ENCODE data around the gene AURKB. TPM values are rescaled to one million over a fixed set of nuclear protein-coding genes. Genes with fewer than 3 reads are reported as not detected.
A peak's percentile ranks its signal among the peaks of the same experiment; 100 is the strongest.

Gene AURKB
- total and polyA plus RNA-seq, 10 of the 15 experiments (the other 5 are each of a cell fraction or from before 2014, with no cell fraction given), result 52.7 to 209 (median 128) TPM

DNA sequence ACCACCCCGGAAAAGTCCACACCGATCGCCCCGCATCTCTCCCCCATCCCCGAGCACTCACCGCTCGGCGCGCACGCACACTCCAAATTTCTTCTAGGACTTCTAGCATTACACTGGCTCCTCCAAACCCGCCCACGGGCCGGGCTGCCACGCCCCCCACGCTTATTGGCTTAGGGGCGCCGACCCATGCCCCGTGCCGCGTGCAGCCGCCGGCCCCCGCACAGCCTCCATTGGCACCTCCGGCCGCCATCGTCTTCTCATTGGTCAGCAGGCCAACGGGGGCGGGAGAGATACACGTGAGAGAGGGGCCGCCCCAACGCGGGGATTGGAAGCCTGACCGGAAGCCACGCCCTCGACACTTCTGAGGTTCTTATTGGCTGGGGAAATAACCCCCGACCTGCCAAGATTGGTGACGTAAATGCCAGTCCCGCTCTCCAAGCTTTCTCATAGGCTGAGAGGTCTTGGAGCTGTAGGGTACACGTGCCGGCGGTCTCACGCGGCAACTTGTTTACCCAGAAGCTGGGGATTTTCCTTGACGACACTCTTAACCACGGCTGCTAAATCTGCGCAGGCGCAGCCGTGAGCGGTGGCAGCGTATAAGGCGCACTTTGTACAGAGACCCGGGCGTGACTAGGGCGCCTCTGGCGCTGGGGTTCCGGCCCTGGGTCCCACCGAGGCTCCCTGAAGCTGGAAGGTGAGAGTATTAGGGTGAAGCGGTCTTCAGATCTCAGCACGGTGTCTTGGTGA is 54.0 kb downstream of the AURKB start (continued):
- TF ChIP-seq, protein P1, sequence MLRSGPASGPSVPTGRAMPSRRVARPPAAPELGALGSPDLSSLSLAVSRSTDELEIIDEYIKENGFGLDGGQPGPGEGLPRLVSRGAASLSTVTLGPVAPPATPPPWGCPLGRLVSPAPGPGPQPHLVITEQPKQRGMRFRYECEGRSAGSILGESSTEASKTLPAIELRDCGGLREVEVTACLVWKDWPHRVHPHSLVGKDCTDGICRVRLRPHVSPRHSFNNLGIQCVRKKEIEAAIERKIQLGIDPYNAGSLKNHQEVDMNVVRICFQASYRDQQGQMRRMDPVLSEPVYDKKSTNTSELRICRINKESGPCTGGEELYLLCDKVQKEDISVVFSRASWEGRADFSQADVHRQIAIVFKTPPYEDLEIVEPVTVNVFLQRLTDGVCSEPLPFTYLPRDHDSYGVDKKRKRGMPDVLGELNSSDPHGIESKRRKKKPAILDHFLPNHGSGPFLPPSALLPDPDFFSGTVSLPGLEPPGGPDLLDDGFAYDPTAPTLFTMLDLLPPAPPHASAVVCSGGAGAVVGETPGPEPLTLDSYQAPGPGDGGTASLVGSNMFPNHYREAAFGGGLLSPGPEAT (IDR thresholded peaks at IDR 0.05; ENCODE audit: low read depth), result peak; percentile 77
- TF ChIP-seq, protein P2, sequence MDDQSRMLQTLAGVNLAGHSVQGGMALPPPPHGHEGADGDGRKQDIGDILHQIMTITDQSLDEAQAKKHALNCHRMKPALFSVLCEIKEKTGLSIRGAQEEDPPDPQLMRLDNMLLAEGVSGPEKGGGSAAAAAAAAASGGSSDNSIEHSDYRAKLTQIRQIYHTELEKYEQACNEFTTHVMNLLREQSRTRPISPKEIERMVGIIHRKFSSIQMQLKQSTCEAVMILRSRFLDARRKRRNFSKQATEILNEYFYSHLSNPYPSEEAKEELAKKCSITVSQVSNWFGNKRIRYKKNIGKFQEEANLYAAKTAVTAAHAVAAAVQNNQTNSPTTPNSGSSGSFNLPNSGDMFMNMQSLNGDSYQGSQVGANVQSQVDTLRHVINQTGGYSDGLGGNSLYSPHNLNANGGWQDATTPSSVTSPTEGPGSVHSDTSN (IDR thresholded peaks at IDR 0.05; ENCODE audit: insufficient replicate concordance, low read depth, low read length), result peak; percentile 93
- TF ChIP-seq MYC (IDR thresholded peaks at IDR 0.05; ENCODE audit: insufficient read depth, insufficient read length, insufficient replicate concordance, low read length, severe bottlenecking), result no peak
- peak; percentile 98 for TF ChIP-seq NR2F1 (conservative IDR thresholded peaks at IDR 0.05)
- TF ChIP-seq MXI1 (IDR thresholded peaks at IDR 0.05; ENCODE audit: low read depth, low read length), result peak; percentile 70
- TF ChIP-seq, protein P3, sequence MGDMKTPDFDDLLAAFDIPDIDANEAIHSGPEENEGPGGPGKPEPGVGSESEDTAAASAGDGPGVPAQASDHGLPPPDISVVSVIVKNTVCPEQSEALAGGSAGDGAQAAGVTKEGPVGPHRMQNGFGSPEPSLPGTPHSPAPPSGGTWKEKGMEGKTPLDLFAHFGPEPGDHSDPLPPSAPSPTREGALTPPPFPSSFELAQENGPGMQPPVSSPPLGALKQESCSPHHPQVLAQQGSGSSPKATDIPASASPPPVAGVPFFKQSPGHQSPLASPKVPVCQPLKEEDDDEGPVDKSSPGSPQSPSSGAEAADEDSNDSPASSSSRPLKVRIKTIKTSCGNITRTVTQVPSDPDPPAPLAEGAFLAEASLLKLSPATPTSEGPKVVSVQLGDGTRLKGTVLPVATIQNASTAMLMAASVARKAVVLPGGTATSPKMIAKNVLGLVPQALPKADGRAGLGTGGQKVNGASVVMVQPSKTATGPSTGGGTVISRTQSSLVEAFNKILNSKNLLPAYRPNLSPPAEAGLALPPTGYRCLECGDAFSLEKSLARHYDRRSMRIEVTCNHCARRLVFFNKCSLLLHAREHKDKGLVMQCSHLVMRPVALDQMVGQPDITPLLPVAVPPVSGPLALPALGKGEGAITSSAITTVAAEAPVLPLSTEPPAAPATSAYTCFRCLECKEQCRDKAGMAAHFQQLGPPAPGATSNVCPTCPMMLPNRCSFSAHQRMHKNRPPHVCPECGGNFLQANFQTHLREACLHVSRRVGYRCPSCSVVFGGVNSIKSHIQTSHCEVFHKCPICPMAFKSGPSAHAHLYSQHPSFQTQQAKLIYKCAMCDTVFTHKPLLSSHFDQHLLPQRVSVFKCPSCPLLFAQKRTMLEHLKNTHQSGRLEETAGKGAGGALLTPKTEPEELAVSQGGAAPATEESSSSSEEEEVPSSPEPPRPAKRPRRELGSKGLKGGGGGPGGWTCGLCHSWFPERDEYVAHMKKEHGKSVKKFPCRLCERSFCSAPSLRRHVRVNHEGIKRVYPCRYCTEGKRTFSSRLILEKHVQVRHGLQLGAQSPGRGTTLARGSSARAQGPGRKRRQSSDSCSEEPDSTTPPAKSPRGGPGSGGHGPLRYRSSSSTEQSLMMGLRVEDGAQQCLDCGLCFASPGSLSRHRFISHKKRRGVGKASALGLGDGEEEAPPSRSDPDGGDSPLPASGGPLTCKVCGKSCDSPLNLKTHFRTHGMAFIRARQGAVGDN (IDR thresholded peaks at IDR 0.05), result peak; percentile 86
- TF ChIP-seq HDGF (IDR thresholded peaks at IDR 0.05), result peak; percentile 96
- no peak for TF ChIP-seq STAT1 (conservative IDR thresholded peaks at IDR 0.05)
- TF ChIP-seq, protein P4, sequence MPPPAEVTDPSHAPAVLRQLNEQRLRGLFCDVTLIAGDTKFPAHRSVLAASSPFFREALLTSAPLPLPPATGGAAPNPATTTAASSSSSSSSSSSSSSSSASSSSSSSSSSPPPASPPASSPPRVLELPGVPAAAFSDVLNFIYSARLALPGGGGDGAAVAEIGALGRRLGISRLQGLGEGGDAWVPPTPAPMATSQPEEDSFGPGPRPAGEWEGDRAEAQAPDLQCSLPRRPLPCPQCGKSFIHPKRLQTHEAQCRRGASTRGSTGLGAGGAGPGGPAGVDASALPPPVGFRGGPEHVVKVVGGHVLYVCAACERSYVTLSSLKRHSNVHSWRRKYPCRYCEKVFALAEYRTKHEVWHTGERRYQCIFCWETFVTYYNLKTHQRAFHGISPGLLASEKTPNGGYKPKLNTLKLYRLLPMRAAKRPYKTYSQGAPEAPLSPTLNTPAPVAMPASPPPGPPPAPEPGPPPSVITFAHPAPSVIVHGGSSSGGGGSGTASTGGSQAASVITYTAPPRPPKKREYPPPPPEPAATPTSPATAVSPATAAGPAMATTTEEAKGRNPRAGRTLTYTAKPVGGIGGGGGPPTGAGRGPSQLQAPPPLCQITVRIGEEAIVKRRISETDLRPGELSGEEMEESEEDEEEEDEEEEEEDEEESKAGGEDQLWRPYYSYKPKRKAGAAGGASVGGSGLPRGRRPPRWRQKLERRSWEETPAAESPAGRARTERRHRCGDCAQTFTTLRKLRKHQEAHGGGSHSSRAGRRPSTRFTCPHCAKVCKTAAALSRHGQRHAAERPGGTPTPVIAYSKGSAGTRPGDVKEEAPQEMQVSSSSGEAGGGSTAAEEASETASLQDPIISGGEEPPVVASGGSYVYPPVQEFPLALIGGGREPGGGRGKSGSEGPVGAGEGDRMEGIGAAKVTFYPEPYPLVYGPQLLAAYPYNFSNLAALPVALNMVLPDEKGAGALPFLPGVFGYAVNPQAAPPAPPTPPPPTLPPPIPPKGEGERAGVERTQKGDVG (CRISPR knock-in tag; IDR thresholded peaks at IDR 0.05), result no peak
- no peak for TF ChIP-seq ETV6 (conservative IDR thresholded peaks at IDR 0.05 in 1 of 2, IDR thresholded peaks at IDR 0.05 in 1 of 2; ENCODE audit: borderline replicate concordance in 1 of 2, low read depth in 1 of 2)
- TF ChIP-seq MEF2B (IDR thresholded peaks at IDR 0.05; ENCODE audit: partially characterized antibody, poor library complexity, severe bottlenecking), result peak; percentile 100
- no peak for TF ChIP-seq SMC3 (IDR thresholded peaks at IDR 0.05; ENCODE audit: borderline replicate concordance, low read length)
- peak; percentile 99 to 100 for TF ChIP-seq BHLHE40 (IDR thresholded peaks at IDR 0.05; ENCODE audit: borderline replicate concordance in 1 of 2, low read depth in 2 of 2, low read length in 1 of 2)
- no peak for TF ChIP-seq SUPT20H (IDR thresholded peaks at IDR 0.05; ENCODE audit: borderline replicate concordance, control insufficient read depth, low read depth, low read length)
- peak; percentile 87 for TF ChIP-seq POLR2A (IDR thresholded peaks at IDR 0.05; ENCODE audit: low read depth, low read length)
- no peak for TF ChIP-seq BMI1 (IDR thresholded peaks at IDR 0.05; ENCODE audit: borderline replicate concordance)
- peak; percentile 93 for TF ChIP-seq CREB1 (IDR thresholded peaks at IDR 0.05; ENCODE audit: low read depth)
- TF ChIP-seq ZNF24 (IDR thresholded peaks at IDR 0.05), result no peak
- TF ChIP-seq FOXK2 (IDR thresholded peaks at IDR 0.05), result peak; percentile 90

Measured in GM12878 (cell line).